Subcutaneous preadipocyte (primary cell): ENCODE results near the gene POLR1E. TPM values are rescaled to one million over a fixed set of nuclear protein-coding genes. Genes with fewer than 3 reads are reported as not detected.

Source experiments
- total RNA-seq: library from RNA; depleted of rRNA; stranded (reverse); fragments of >200 nt; gene quantifications from 2 replicates; pipeline ENCODE4 v1.2.3, GENCODE V29; 2012

The POLR1E gene, protein sequence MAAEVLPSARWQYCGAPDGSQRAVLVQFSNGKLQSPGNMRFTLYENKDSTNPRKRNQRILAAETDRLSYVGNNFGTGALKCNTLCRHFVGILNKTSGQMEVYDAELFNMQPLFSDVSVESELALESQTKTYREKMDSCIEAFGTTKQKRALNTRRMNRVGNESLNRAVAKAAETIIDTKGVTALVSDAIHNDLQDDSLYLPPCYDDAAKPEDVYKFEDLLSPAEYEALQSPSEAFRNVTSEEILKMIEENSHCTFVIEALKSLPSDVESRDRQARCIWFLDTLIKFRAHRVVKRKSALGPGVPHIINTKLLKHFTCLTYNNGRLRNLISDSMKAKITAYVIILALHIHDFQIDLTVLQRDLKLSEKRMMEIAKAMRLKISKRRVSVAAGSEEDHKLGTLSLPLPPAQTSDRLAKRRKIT
- total RNA-seq = 50.0 and 72.1 TPM in 2 replicates

GRCh38 chr9:37485389-37486255, at the start of gene POLR1E:
Gene POLR1E, plus strand, starts transcription at chr9:37485948. Its CDS starts 100 bp downstream, at chr9:37486048.

DNA sequence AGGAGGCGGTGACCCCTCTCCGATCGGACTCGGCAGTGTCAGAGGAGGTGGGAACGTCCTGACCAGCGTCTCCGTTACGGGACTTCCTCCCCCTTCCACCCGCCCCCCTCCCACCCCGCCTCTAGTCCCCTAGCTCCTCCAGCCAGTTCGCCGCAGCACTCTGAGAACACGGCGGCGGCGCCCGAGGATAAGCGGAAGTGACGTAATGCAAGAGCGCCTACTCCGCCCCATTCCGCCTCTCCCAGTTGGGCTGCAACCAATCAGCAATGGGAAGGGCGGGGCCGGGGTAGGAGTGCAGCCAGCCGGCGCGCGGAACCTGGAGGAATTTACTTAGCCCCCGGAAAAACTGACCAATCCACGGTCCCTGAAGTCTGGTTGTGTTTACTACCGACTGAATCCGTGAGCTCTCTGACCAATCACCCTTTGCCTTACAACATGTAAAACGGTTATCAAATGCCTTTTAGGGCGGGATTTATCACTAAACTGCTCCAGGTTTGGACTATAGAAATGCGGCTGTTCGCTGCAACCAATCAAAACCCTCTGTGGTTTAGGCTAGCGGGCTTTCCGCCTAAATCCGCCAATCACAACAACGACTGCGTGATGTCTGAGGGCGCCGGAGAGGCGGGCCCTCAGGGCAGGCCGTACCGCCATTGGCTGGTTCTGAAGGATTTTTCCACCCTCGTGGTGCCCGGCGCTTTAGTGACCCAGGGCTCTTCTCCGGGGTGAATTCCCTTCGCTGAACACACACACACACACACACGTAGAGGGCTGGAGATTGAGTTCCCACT, 20.3 kb upstream of the POLR1E start, which contains the start of gene ZBTB5:
ZBTB5 (minus strand) TSS at position 202 of the 788 bp plus-strand sequence. CDS start 22,899 bp downstream, outside the sequence.

Other genes with a start within 250 kb of the POLR1E start
- 142 and 154 TPM in 2 replicates for gene GRHPR, start 63.3 kb upstream of the POLR1E start, total RNA-seq
- 5.1 TPM in 2 replicates for gene ZBTB5, start 20.5 kb upstream of the POLR1E start, total RNA-seq
- 9.0 and 10.7 TPM in 2 replicates for gene FBXO10, start 90.4 kb downstream of the POLR1E start, total RNA-seq
- gene TOMM5, start 106.6 kb downstream of the POLR1E start, total RNA-seq = 134 and 190 TPM in 2 replicates
- gene FRMPD1, start 165.0 kb downstream of the POLR1E start, total RNA-seq = under 0.01 TPM in 1 of 2 replicates, not detected in the other